DOHH2 (cell line): ENCODE results near the gene RBM23.

Source experiments
- H3F3A ChIP-seq: fragments of 200-600 bp; sonication (generic), shearing (Covaris generic); 2 replicates; pipeline ENCODE4 v1.6.0; 2016; ENCODE audit warnings: antibody characterized with exemption, mild to moderate bottlenecking; ENCODE audit not compliant: control insufficient read depth, insufficient read depth
- H3K27ac ChIP-seq: fragments of 200-600 bp; sonication (generic); 2 replicates; pipeline ENCODE4 v1.5.1; 2014; ENCODE audit warnings: low read depth, mild to moderate bottlenecking, low read length, moderate library complexity
- H3K27me3 ChIP-seq: fragments of 200-600 bp; sonication (generic); 2 replicates; pipeline ENCODE4 v1.6.1; 2014; ENCODE audit warnings: mild to moderate bottlenecking, low read length, mixed read lengths; ENCODE audit not compliant: control insufficient read depth
- H3K36me3 ChIP-seq: fragments of 200-600 bp; sonication (generic); 2 replicates; pipeline ENCODE4 v1.6.1; 2014; ENCODE audit warnings: mild to moderate bottlenecking, low read length, moderate library complexity, mixed read lengths; ENCODE audit not compliant: control insufficient read depth
- H3K4me1 ChIP-seq: fragments of 200-600 bp; sonication (generic); 2 replicates; pipeline ENCODE4 v1.6.1; 2014; ENCODE audit warnings: mild to moderate bottlenecking, low read length, mixed read lengths; ENCODE audit not compliant: control insufficient read depth
- H3K4me2 ChIP-seq: fragments of 200-600 bp; sonication (generic); 2 replicates; pipeline ENCODE4 v1.6.0; 2014; ENCODE audit warnings: mild to moderate bottlenecking, low read length, moderate library complexity
- H3K4me3 ChIP-seq: fragments of 200-600 bp; sonication (generic); 2 replicates; pipeline ENCODE4 v1.5.1; 2014; ENCODE audit warnings: mild to moderate bottlenecking, low read length, mixed read lengths
- H3K79me2 ChIP-seq: fragments of 200-600 bp; sonication (generic); 2 replicates; pipeline ENCODE4 v1.6.1; 2014; ENCODE audit warnings: mild to moderate bottlenecking, low read length, mixed read lengths; ENCODE audit not compliant: control insufficient read depth
- H3K9me2 ChIP-seq: fragments of 200-600 bp; sonication (generic); replicated peaks from 2 replicates; pipeline ENCODE4 v1.6.1; 2014; ENCODE audit warnings: mild to moderate bottlenecking, low read length, mixed read lengths; ENCODE audit not compliant: control insufficient read depth
- H3K9me3 ChIP-seq: fragments of 200-600 bp; sonication (generic); 2 replicates; pipeline ENCODE4 v1.6.1; 2014; ENCODE audit warnings: antibody characterized with exemption, low read length, mixed read lengths; ENCODE audit not compliant: control insufficient read depth, insufficient read depth
- H4K20me1 ChIP-seq: fragments of 200-600 bp; sonication (generic); 2 replicates; pipeline ENCODE4 v1.6.0; 2014; ENCODE audit warnings: low read depth, mild to moderate bottlenecking, antibody characterized with exemption, low read length, moderate library complexity; ENCODE audit not compliant: control insufficient read depth, insufficient read depth
- CTCF ChIP-seq: fragments of 200-600 bp; sonication (generic); IDR thresholded peaks from one replicate; pipeline ENCODE4 v1.5.1; 2014; ENCODE audit warnings: antibody characterized with exemption, mild to moderate bottlenecking, low read depth, low read length; ENCODE audit not compliant: poor library complexity, severe bottlenecking
- EZH2phosphoT487 ChIP-seq: fragments of 200-600 bp; sonication (generic); IDR thresholded peaks from 2 replicates; pipeline ENCODE4 v1.6.1; 2017; ENCODE audit warnings: borderline replicate concordance, mild to moderate bottlenecking, antibody characterized with exemption, low read length, moderate library complexity, mixed read lengths

RBM23 gene

DNA sequence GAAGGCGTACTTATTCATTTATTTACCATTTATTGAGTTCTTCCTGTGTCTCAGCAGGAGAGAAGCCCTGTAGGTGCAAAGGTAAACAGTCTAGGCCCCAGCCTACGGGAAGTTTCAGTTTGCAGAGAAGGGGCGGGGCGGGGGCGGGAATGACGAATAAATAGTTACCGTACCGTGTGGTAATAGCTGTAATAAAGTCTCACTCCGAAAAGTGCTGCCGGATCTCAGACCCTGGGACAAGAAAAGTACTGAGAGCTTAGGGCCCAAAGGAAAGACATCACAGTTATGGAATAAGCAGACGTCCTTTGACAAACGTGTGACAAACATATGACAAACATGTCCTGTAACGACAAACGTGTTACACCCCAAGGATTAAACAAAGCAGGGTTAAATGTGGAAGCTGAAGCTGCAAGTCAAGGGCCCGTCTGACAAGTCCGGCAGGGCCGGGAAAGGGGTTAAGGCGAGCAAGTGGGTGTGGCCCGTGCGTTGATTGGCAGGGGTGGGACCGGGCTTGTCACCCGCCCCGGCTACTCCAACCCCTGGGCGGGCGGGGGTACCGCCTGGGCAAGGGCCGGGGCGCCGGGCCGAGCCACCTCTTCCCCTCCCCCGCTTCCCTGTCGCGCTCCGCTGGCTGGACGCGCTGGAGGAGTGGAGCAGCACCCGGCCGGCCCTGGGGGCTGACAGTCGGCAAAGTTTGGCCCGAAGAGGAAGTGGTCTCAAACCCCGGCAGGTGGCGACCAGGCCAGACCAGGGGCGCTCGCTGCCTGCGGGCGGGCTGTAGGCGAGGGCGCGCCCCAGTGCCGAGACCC is 47.5 kb downstream of the RBM23 start, which contains the start of gene LRP10:
TSS of gene LRP10 (plus strand) at position 517 of the 809 bp plus-strand sequence. CDS start 564 bp downstream, outside the sequence.
- peak within 1 kb of the TSS; percentile 95 for H3K27ac ChIP-seq
- H3K4me1 ChIP-seq: peaks cover 29% of the 10 kb centered on the region
- no peaks in the 10 kb centered on the region for H3K27me3 ChIP-seq
- H3K9me2 ChIP-seq: no peaks in the 10 kb centered on the region
- peaks cover 43% of the 10 kb centered on the region for H3K36me3 ChIP-seq
- peak within 1 kb of the TSS; percentile 93 for H3K4me2 ChIP-seq
- peaks cover 11% of the 10 kb centered on the region for H3F3A ChIP-seq
- H3K79me2 ChIP-seq: peaks cover 21% of the 10 kb centered on the region
- peaks cover 6% of the 10 kb centered on the region for H4K20me1 ChIP-seq
- TF ChIP-seq CTCF (peak; percentile 23), EZH2phosphoT487 (no peak)
- H3K4me3 ChIP-seq: peak within 1 kb of the TSS; percentile 97
- no peaks in the 10 kb centered on the region for H3K9me3 ChIP-seq

- peaks cover 37% of the 10 kb centered on the region for H3K36me3 ChIP-seq
- H4K20me1 ChIP-seq: peaks cover 6% of the 10 kb centered on the region
- no peaks in the 10 kb centered on the region for H3K9me2 ChIP-seq
These were observed 48.1 kb downstream of the RBM23 start for GRCh38 chr14:22870811-22871223.

GRCh38 chr14:22866874-22867273 is 52.1 kb downstream of the RBM23 start:
- H3K36me3 ChIP-seq: no peaks in the 10 kb centered on the region
- H3K4me1 ChIP-seq: peaks cover 25% of the 10 kb centered on the region
- no peaks in the 10 kb centered on the region for H4K20me1 ChIP-seq
- no peak for TF ChIP-seq EZH2phosphoT487
- no peak for TF ChIP-seq CTCF
- no peaks in the 10 kb centered on the region for H3K27me3 ChIP-seq
- no peak overlapping the region for H3K4me2 ChIP-seq
- H3K9me2 ChIP-seq: no peaks in the 10 kb centered on the region
- H3K4me3 ChIP-seq: no peak overlapping the region
- H3K79me2 ChIP-seq: no peaks in the 10 kb centered on the region
- H3K9me3 ChIP-seq: no peaks in the 10 kb centered on the region
- H3F3A ChIP-seq: peaks cover 11% of the 10 kb centered on the region
- no peak overlapping the region for H3K27ac ChIP-seq

More at GRCh38 chr14:22870811-22871223, 48.1 kb downstream of the RBM23 start:
- Histone ChIP-seq H3K79me2 (peaks cover 21% of the 10 kb centered on the region), H3K4me3 (peak overlapping the region; percentile 97), H3F3A (peaks cover 11% of the 10 kb centered on the region), H3K4me2 (peak overlapping the region; percentile 93), H3K27ac (peak overlapping the region; percentile 95), H3K27me3 (no peaks in the 10 kb centered on the region), H3K9me3 (no peaks in the 10 kb centered on the region), H3K4me1 (peaks cover 30% of the 10 kb centered on the region)
- TF ChIP-seq CTCF (no peak), EZH2phosphoT487 (no peak)
